Gastrocnemius medialis (tissue), 4 donors: ENCODE data around the gene MEMO1. TPM values are rescaled to one million over a fixed set of nuclear protein-coding genes. Genes with fewer than 3 reads are reported as not detected.

Experiments
- ATAC-seq, 2 donors: fragments of 150-250 bp; one replicate each; pipeline ENCODE4 v1.9.1; 2016
- DNase-seq, 2 donors: peaks; one replicate each; pipeline ENCODE4 v3.0.0-alpha.2; 2019
- H3K27ac ChIP-seq, 4 donors: fragments of 200-600 bp; sonication (generic); 1 replicate in 1 of 4; 2 replicates in 3 of 4; pipeline ENCODE4 v1.5.1; 2016 to 2018; ENCODE audit warnings: mild to moderate bottlenecking in 2 of 4, moderate library complexity in 1 of 4
- H3K27me3 ChIP-seq, 3 donors: fragments of 200-600 bp; sonication (generic) in 2 of 3; 1 replicate in 1 of 3; 2 replicates in 2 of 3; pipeline versions ENCODE4 v1.5.1 to v1.6.0; 2016 to 2019; ENCODE audit warnings: mild to moderate bottlenecking in 1 of 3, moderate library complexity in 1 of 3
- H3K36me3 ChIP-seq, 2 donors: fragments of 200-600 bp; sonication (generic) in 1 of 2; one replicate each; pipeline ENCODE4 v1.5.1; 2017 to 2018
- H3K4me1 ChIP-seq, 2 donors: fragments of 200-600 bp; sonication (generic) in 1 of 2; one replicate each; pipeline ENCODE4 v1.5.1; 2016 to 2017; ENCODE audit warnings: mild to moderate bottlenecking in 2 of 2
- H3K4me3 ChIP-seq, 4 donors: fragments of 200-600 bp; sonication (generic) in 3 of 4; 1 replicate in 1 of 4; 2 replicates in 3 of 4; pipeline ENCODE4 v1.5.1; 2016 to 2019; ENCODE audit warnings: mild to moderate bottlenecking in 2 of 4
- H3K9me3 ChIP-seq, 3 donors: fragments of 200-600 bp; sonication (generic) in 2 of 3; 1 replicate in 1 of 3; 2 replicates in 2 of 3; pipeline ENCODE4 v1.5.1; 2016 to 2019
- POLR2A ChIP-seq, 2 donors: fragments of 450-650 bp; IDR thresholded peaks; one replicate each; pipeline ENCODE4 v1.6.1; 2017; ENCODE audit warnings: antibody characterized with exemption in 2 of 2, mild to moderate bottlenecking in 2 of 2, moderate library complexity in 2 of 2
- in situ Hi-C, 4 donors: fragments of 200-750 bp; cut with MboI; loops; one replicate each; pipeline versions ENCODE4 v1.15.0 to v1.8.0; 2017; ENCODE audit warnings: low sequenced_read_pairs in 4 of 4
- intact Hi-C: fragments of 100-400 bp; cut with DNase I; formaldehyde crosslinking; loops from one replicate; pipeline ENCODE4 v1.15.1; 2023; ENCODE audit warnings: low total_unique reads
- total RNA-seq, 4 donors: library from RNA; depleted of rRNA; stranded (reverse); fragments of >200 nt; gene quantifications; one replicate each; pipeline versions ENCODE4 v1.1.0 to v1.2.3, GENCODE V29; 2016
- TF ChIP-seq, protein P1 (sequence below), 5 experiments: fragments of 450-650 bp in 3 of 5; fragments of 200-600 bp in 2 of 5; sonication (generic) in 2 of 5; IDR thresholded peaks in 4 of 5; conservative IDR thresholded peaks in 1 of 5; 1 replicate in 4 of 5; 2 replicates in 1 of 5; pipeline ENCODE4 v1.5.1; 2016 to 2019; ENCODE audit warnings: antibody characterized with exemption in 5 of 5, mild to moderate bottlenecking in 3 of 5, moderate library complexity in 3 of 5

The MEMO1 gene
- total RNA-seq, 4 donors from 2014 or later = 32.2 to 75.0 (median 50.0) TPM

DNA sequence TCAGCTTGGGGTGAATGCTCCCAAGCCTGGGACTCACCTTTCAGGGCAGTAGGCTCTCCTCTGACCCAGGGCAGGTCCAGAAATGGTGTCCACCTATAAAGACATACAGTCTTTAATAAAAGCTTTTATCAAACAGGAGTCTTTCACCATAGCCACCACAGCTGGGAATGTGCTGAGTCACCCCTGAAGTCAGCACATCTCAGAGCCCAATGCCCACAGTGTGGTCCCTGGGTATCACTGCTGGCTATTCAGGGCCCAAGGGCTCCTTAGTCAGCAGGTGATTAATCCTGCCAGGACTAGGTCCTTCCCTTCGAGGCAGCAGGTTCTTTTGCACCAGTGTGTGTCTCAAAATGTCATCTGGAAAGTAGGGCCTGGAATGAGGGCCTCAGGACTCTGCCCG, 181.9 kb downstream of the MEMO1 start:
- no peaks in the 10 kb centered on the region for H3K27me3 ChIP-seq
- intact Hi-C loops (no loop called here), in situ Hi-C loops (loop anchor here in 2 of 4 donors (25.0 kb wide), 1 partner anchor 142 kb away; no protein-coding TSS in a partner anchor)
- H3K36me3 ChIP-seq = no peaks in the 10 kb centered on the region
- H3K9me3 ChIP-seq = no peaks in the 10 kb centered on the region
- no peaks in the 10 kb centered on the region for H3K4me1 ChIP-seq
- DNase-seq (peak in 1 of 2 donors; percentile 30), ATAC-seq (peak in 1 of 2 donors; percentile 51)
- no peak overlapping the region for H3K27ac ChIP-seq
- TF ChIP-seq, protein P1, sequence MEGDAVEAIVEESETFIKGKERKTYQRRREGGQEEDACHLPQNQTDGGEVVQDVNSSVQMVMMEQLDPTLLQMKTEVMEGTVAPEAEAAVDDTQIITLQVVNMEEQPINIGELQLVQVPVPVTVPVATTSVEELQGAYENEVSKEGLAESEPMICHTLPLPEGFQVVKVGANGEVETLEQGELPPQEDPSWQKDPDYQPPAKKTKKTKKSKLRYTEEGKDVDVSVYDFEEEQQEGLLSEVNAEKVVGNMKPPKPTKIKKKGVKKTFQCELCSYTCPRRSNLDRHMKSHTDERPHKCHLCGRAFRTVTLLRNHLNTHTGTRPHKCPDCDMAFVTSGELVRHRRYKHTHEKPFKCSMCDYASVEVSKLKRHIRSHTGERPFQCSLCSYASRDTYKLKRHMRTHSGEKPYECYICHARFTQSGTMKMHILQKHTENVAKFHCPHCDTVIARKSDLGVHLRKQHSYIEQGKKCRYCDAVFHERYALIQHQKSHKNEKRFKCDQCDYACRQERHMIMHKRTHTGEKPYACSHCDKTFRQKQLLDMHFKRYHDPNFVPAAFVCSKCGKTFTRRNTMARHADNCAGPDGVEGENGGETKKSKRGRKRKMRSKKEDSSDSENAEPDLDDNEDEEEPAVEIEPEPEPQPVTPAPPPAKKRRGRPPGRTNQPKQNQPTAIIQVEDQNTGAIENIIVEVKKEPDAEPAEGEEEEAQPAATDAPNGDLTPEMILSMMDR (IDR thresholded peaks at IDR 0.05 in 4 of 5, conservative IDR thresholded peaks at IDR 0.05 in 1 of 5) = no peak
- no peak for TF ChIP-seq POLR2A (IDR thresholded peaks at IDR 0.05)
- no peak overlapping the region for H3K4me3 ChIP-seq

DNA sequence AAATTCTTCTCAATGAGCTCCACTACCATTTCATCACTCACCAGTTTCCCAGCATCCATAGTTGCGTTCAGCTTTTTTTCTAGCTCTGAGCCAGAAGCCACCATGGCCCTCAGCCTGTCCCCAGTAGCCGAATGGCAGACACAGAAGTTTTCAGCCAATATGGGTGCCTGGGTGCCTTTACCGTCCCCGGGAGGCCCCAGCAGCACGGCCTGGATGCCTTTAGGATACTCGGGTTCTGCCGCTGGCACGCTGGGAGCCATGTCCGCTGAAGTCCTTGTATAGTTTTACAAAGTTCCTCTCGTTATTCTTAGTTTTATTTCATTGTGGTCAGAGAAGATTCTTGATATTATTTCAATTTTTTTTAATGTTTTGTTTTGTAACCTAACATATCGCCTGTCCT, 187.2 kb downstream of the MEMO1 start:
- H3K36me3 ChIP-seq = no peaks in the 10 kb centered on the region
- intact Hi-C loops (no loop called here), in situ Hi-C loops (no loop called here)
- TF ChIP-seq, protein P1 (IDR thresholded peaks at IDR 0.05 in 4 of 5, conservative IDR thresholded peaks at IDR 0.05 in 1 of 5) = no peak
- no peak for TF ChIP-seq POLR2A (IDR thresholded peaks at IDR 0.05)
- H3K4me3 ChIP-seq = no peak overlapping the region
- no peaks in the 10 kb centered on the region for H3K4me1 ChIP-seq
- no peak overlapping the region for H3K27ac ChIP-seq
- no peaks in the 10 kb centered on the region for H3K9me3 ChIP-seq
- no peaks in the 10 kb centered on the region for H3K27me3 ChIP-seq
- DNase-seq (no peak), ATAC-seq (no peak)

DNA sequence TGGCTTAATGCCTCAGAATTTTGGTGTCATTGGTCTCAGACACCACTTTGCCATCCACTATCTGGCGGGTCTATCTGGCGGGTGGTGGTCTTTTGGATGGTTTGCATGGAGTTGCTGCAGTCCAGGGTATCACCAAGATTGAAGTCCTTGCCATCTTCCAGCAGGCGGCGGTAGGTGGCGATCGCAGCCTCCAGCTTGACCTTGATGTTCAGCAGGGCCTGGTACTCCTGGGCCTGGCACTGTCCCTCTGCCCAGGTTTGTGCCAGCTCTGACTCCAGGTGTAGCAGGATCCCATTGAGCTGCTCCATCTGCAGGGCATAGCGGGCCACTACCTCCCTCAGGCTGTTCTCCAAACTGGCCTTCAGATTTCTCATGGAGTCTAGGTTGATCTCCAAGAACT, 188.2 kb downstream of the MEMO1 start:
- DNase-seq (no peak), ATAC-seq (no peak)
- H3K9me3 ChIP-seq = no peaks in the 10 kb centered on the region
- in situ Hi-C loops (no loop called here), intact Hi-C loops (no loop called here)
- H3K4me3 ChIP-seq = no peak overlapping the region
- no peak overlapping the region for H3K27ac ChIP-seq
- no peaks in the 10 kb centered on the region for H3K27me3 ChIP-seq
- TF ChIP-seq POLR2A (IDR thresholded peaks at IDR 0.05) = no peak
- TF ChIP-seq, protein P1 (IDR thresholded peaks at IDR 0.05 in 4 of 5, conservative IDR thresholded peaks at IDR 0.05 in 1 of 5) = no peak
- H3K36me3 ChIP-seq = no peaks in the 10 kb centered on the region
- no peaks in the 10 kb centered on the region for H3K4me1 ChIP-seq

Other genes with a start within 250 kb of the MEMO1 start
- gene DPY30, start 28.8 kb upstream of the MEMO1 start, total RNA-seq = 10 to 100 TPM; 29.3 to 59.8 (median 36.2) TPM
- gene SPAST, start 52.5 kb upstream of the MEMO1 start, total RNA-seq = 10 to 100 TPM; 25.0 to 30.6 (median 28.9) TPM
- 10 to 100 TPM; 16.1 to 26.3 (median 23.6) TPM for gene SLC30A6, start 154.9 kb upstream of the MEMO1 start, total RNA-seq